DOHH2 (cell line): Measurements from ENCODE around the gene RNF130.
"Not testable (repeated sequence)": the region's sequence is repeated elsewhere in the genome, so short reads cannot be mapped to it uniquely, and the experiment has no call there.

ENCODE experiments used
- H3F3A ChIP-seq: fragments of 200-600 bp; sonication (generic), shearing (Covaris generic); 2 replicates; pipeline ENCODE4 v1.6.0; 2016; ENCODE audit warnings: antibody characterized with exemption, mild to moderate bottlenecking; ENCODE audit not compliant: control insufficient read depth, insufficient read depth
- H3K27ac ChIP-seq: fragments of 200-600 bp; sonication (generic); 2 replicates; pipeline ENCODE4 v1.5.1; 2014; ENCODE audit warnings: low read depth, mild to moderate bottlenecking, low read length, moderate library complexity
- H3K27me3 ChIP-seq: fragments of 200-600 bp; sonication (generic); 2 replicates; pipeline ENCODE4 v1.6.1; 2014; ENCODE audit warnings: mild to moderate bottlenecking, low read length, mixed read lengths; ENCODE audit not compliant: control insufficient read depth
- H3K36me3 ChIP-seq: fragments of 200-600 bp; sonication (generic); 2 replicates; pipeline ENCODE4 v1.6.1; 2014; ENCODE audit warnings: mild to moderate bottlenecking, low read length, moderate library complexity, mixed read lengths; ENCODE audit not compliant: control insufficient read depth
- H3K4me1 ChIP-seq: fragments of 200-600 bp; sonication (generic); 2 replicates; pipeline ENCODE4 v1.6.1; 2014; ENCODE audit warnings: mild to moderate bottlenecking, low read length, mixed read lengths; ENCODE audit not compliant: control insufficient read depth
- H3K4me2 ChIP-seq: fragments of 200-600 bp; sonication (generic); 2 replicates; pipeline ENCODE4 v1.6.0; 2014; ENCODE audit warnings: mild to moderate bottlenecking, low read length, moderate library complexity
- H3K4me3 ChIP-seq: fragments of 200-600 bp; sonication (generic); 2 replicates; pipeline ENCODE4 v1.5.1; 2014; ENCODE audit warnings: mild to moderate bottlenecking, low read length, mixed read lengths
- H3K79me2 ChIP-seq: fragments of 200-600 bp; sonication (generic); 2 replicates; pipeline ENCODE4 v1.6.1; 2014; ENCODE audit warnings: mild to moderate bottlenecking, low read length, mixed read lengths; ENCODE audit not compliant: control insufficient read depth
- H3K9me2 ChIP-seq: fragments of 200-600 bp; sonication (generic); replicated peaks from 2 replicates; pipeline ENCODE4 v1.6.1; 2014; ENCODE audit warnings: mild to moderate bottlenecking, low read length, mixed read lengths; ENCODE audit not compliant: control insufficient read depth
- H3K9me3 ChIP-seq: fragments of 200-600 bp; sonication (generic); 2 replicates; pipeline ENCODE4 v1.6.1; 2014; ENCODE audit warnings: antibody characterized with exemption, low read length, mixed read lengths; ENCODE audit not compliant: control insufficient read depth, insufficient read depth
- H4K20me1 ChIP-seq: fragments of 200-600 bp; sonication (generic); 2 replicates; pipeline ENCODE4 v1.6.0; 2014; ENCODE audit warnings: low read depth, mild to moderate bottlenecking, antibody characterized with exemption, low read length, moderate library complexity; ENCODE audit not compliant: control insufficient read depth, insufficient read depth
- CTCF ChIP-seq: fragments of 200-600 bp; sonication (generic); IDR thresholded peaks from one replicate; pipeline ENCODE4 v1.5.1; 2014; ENCODE audit warnings: antibody characterized with exemption, mild to moderate bottlenecking, low read depth, low read length; ENCODE audit not compliant: poor library complexity, severe bottlenecking
- EZH2phosphoT487 ChIP-seq: fragments of 200-600 bp; sonication (generic); IDR thresholded peaks from 2 replicates; pipeline ENCODE4 v1.6.1; 2017; ENCODE audit warnings: borderline replicate concordance, mild to moderate bottlenecking, antibody characterized with exemption, low read length, moderate library complexity, mixed read lengths

RNF130 gene

GRCh38 chr5:180001136-180001535, 70.4 kb downstream of the RNF130 start:
- Histone ChIP-seq H3K4me2 (no peak overlapping the region), H3K79me2 (no peaks in the 10 kb centered on the region), H3K9me2 (no peaks in the 10 kb centered on the region), H3K9me3 (no peaks in the 10 kb centered on the region), H3K4me3 (no peak overlapping the region), H3F3A (no peaks in the 10 kb centered on the region), H4K20me1 (no peaks in the 10 kb centered on the region), H3K36me3 (no peaks in the 10 kb centered on the region), H3K27me3 (peaks cover 14% of the 10 kb centered on the region), H3K27ac (no peak overlapping the region), H3K4me1 (no peaks in the 10 kb centered on the region)
- TF ChIP-seq CTCF = no peak
- TF ChIP-seq EZH2phosphoT487 = no peak

GRCh38 chr5:179998485-179998884, 73.1 kb downstream of the RNF130 start:
- no peaks in the 10 kb centered on the region for H3F3A ChIP-seq
- no peaks in the 10 kb centered on the region for H3K4me1 ChIP-seq
- no peaks in the 10 kb centered on the region for H3K36me3 ChIP-seq
- H3K4me3 ChIP-seq = no peak overlapping the region
- no peaks in the 10 kb centered on the region for H3K79me2 ChIP-seq
- H3K27ac ChIP-seq = no peak overlapping the region
- no peaks in the 10 kb centered on the region for H3K9me3 ChIP-seq
- no peak overlapping the region for H3K4me2 ChIP-seq
- no peaks in the 10 kb centered on the region for H3K9me2 ChIP-seq
- no peak for TF ChIP-seq CTCF
- TF ChIP-seq EZH2phosphoT487 = no peak
- H4K20me1 ChIP-seq = no peaks in the 10 kb centered on the region
- 0 out of 2 replicates have a peak, but pooled peaks cover 4% of the 10 kb centered on the region for H3K27me3 ChIP-seq

- H3K27me3 ChIP-seq = no peaks in the 10 kb centered on the region
- no peaks in the 10 kb centered on the region for H3F3A ChIP-seq
- H3K4me2 ChIP-seq = no peak overlapping the region
- no peak overlapping the region for H3K27ac ChIP-seq
- no peaks in the 10 kb centered on the region for H3K4me1 ChIP-seq
- H3K79me2 ChIP-seq = no peaks in the 10 kb centered on the region
- no peaks in the 10 kb centered on the region for H4K20me1 ChIP-seq
- no peaks in the 10 kb centered on the region for H3K36me3 ChIP-seq
- no peaks in the 10 kb centered on the region for H3K9me3 ChIP-seq
- TF ChIP-seq CTCF (no peak), EZH2phosphoT487 (no peak)
- H3K4me3 ChIP-seq = no peak overlapping the region
- no peaks in the 10 kb centered on the region for H3K9me2 ChIP-seq
These were observed 76.8 kb downstream of the RNF130 start for GRCh38 chr5:179994583-179995323.

GRCh38 chr5:179992855-179993254, 78.7 kb downstream of the RNF130 start:
- H3K4me1 ChIP-seq, H3K27me3 ChIP-seq, H3F3A ChIP-seq, H3K27ac ChIP-seq, H3K36me3 ChIP-seq, H3K4me2 ChIP-seq, H4K20me1 ChIP-seq, H3K79me2 ChIP-seq, H3K9me2 ChIP-seq, H3K4me3 ChIP-seq, H3K9me3 ChIP-seq: not testable (repeated sequence)
